ENCODE results near the gene HS3ST5. TPM values are rescaled to one million over a fixed set of nuclear protein-coding genes. Genes with fewer than 3 reads are reported as not detected.

The HS3ST5 gene
- polyA plus RNA-seq, 3 donors: not detected

GRCh38 chr6:114170958-114171387, 171.8 kb downstream of the HS3ST5 start:
- no peak for TF ChIP-seq CTCF (IDR thresholded peaks at IDR 0.05)
- WGBS (ENCODE audit: insufficient coverage): no CpG with 5 or more reads among the region's 1 CpG
- intact Hi-C loops (cut with micrococcal nuclease): no loop called here
- Histone ChIP-seq H3K9ac (ENCODE audit: insufficient read depth, low read length, poor library complexity, severe bottlenecking) (no peak overlapping the region), H3K79me2 (ENCODE audit: insufficient read depth, low read length) (no peaks in the 10 kb centered on the region), H3K4me1 (ENCODE audit: control insufficient read depth in 1 of 2, insufficient read depth in 2 of 2, low read length in 2 of 2) (no peaks in the 10 kb centered on the region), H3K27me3 (ENCODE audit: control insufficient read depth in 2 of 2, insufficient read depth in 2 of 2, low read length in 2 of 2) (no peaks in the 10 kb centered on the region), H3K36me3 (replicated peaks in 1 of 2; ENCODE audit: control insufficient read depth in 1 of 2, insufficient read depth in 2 of 2, low read length in 2 of 2) (no peaks in the 10 kb centered on the region), H3K27ac (ENCODE audit: low read depth in 1 of 2, low read length in 2 of 2) (no peak overlapping the region), H3K4me2 (replicated peaks; ENCODE audit: extremely low read depth, low read length, poor library complexity, severe bottlenecking) (no peak overlapping the region), H2AFZ (ENCODE audit: insufficient read depth, low read depth, low read length, poor library complexity, severe bottlenecking) (no peak overlapping the region), H3K4me3 (replicated peaks in 1 of 3; ENCODE audit: low read depth in 2 of 3, low read length in 3 of 3) (no peak overlapping the region), H3K9me3 (replicated peaks in 1 of 2; ENCODE audit: control insufficient read depth in 1 of 2, insufficient read depth in 1 of 2, low read length in 2 of 2) (no peaks in the 10 kb centered on the region), H4K20me1 (ENCODE audit: insufficient read depth, low read length) (no peaks in the 10 kb centered on the region)
- Mint-ChIP-seq H3K4me3 (no peak overlapping the region), H3K4me1 (no peaks in the 10 kb centered on the region), H3K27ac (no peak overlapping the region), H3K9me3 (peaks cover 0 to 5% (median 0%) of the 10 kb centered on the region in 7 donors), H3K36me3 (no peaks in the 10 kb centered on the region), H3K27me3 (ENCODE audit: low read depth in 3 of 3) (peaks cover 0 to 2% (median 2%) of the 10 kb centered on the region in 3 donors)
- no peak for DNase-seq

- no peak for DNase-seq
- Mint-ChIP-seq H3K4me1 (no peaks in the 10 kb centered on the region), H3K4me3 (no peak overlapping the region), H3K9me3 (peaks cover 0 to 5% (median 0%) of the 10 kb centered on the region in 7 donors), H3K27me3 (ENCODE audit: low read depth in 3 of 3) (peaks cover 0 to 2% (median 2%) of the 10 kb centered on the region in 3 donors), H3K36me3 (no peaks in the 10 kb centered on the region), H3K27ac (no peak overlapping the region)
- intact Hi-C loops (cut with micrococcal nuclease): no loop called here
- no peaks in the 10 kb centered on the region for H4K20me1 ChIP-seq (ENCODE audit: insufficient read depth, low read length)
- WGBS (ENCODE audit: insufficient coverage): no CpG with 5 or more reads among the region's 3 CpGs
- no peak for TF ChIP-seq CTCF (IDR thresholded peaks at IDR 0.05)
- no peaks in the 10 kb centered on the region for H3K79me2 ChIP-seq (ENCODE audit: insufficient read depth, low read length)
- no peaks in the 10 kb centered on the region for H3K9me3 ChIP-seq (replicated peaks in 1 of 2; ENCODE audit: control insufficient read depth in 1 of 2, insufficient read depth in 1 of 2, low read length in 2 of 2)
- H3K4me3 ChIP-seq (replicated peaks in 1 of 3; ENCODE audit: low read depth in 2 of 3, low read length in 3 of 3): no peak overlapping the region
- H3K27me3 ChIP-seq (ENCODE audit: control insufficient read depth in 2 of 2, insufficient read depth in 2 of 2, low read length in 2 of 2): no peaks in the 10 kb centered on the region
- H3K9ac ChIP-seq (ENCODE audit: insufficient read depth, low read length, poor library complexity, severe bottlenecking): no peak overlapping the region
- no peaks in the 10 kb centered on the region for H3K4me1 ChIP-seq (ENCODE audit: control insufficient read depth in 1 of 2, insufficient read depth in 2 of 2, low read length in 2 of 2)
- H3K36me3 ChIP-seq (replicated peaks in 1 of 2; ENCODE audit: control insufficient read depth in 1 of 2, insufficient read depth in 2 of 2, low read length in 2 of 2): no peaks in the 10 kb centered on the region
- H2AFZ ChIP-seq (ENCODE audit: insufficient read depth, low read depth, low read length, poor library complexity, severe bottlenecking): no peak overlapping the region
- no peak overlapping the region for H3K27ac ChIP-seq (ENCODE audit: low read depth in 1 of 2, low read length in 2 of 2)
- no peak overlapping the region for H3K4me2 ChIP-seq (replicated peaks; ENCODE audit: extremely low read depth, low read length, poor library complexity, severe bottlenecking)
Measured at GRCh38 chr6:114170372-114170771, 172.5 kb downstream of the HS3ST5 start.
